Activated CD8-positive, alpha-beta T cell treated with anti-CD3 and anti-CD28 coated beads for 36 hours (primary cell): Measurements from ENCODE around the gene SLIRP. TPM values are rescaled to one million over a fixed set of nuclear protein-coding genes. Genes with fewer than 3 reads are reported as not detected.
"Not testable (repeated sequence)": the region's sequence is repeated elsewhere in the genome, so short reads cannot be mapped to it uniquely, and the experiment has no call there.

Source experiments
- ATAC-seq: fragments of 200-7000 bp; cut with Tn5 transposase; one replicate; pipeline ENCODE4 v1.10.0; 2021; ENCODE audit warnings: mild to moderate bottlenecking, moderate library complexity
- CTCF ChIA-PET: fragments of 350-600 bp; sonication (Branson Sonifier 250); formaldehyde crosslinking; loops from one replicate; lab custom pipeline; 2021; ENCODE audit warnings: antibody characterized with exemption; lab: Charles Lee
- POLR2A ChIA-PET: fragments of 350-600 bp; sonication (Branson Sonifier 250); formaldehyde crosslinking; loops from one replicate; lab custom pipeline; 2021; ENCODE audit warnings: antibody characterized with exemption; lab: Charles Lee
- DNase-seq: peaks from one replicate; pipeline ENCODE4 v3.0.0-alpha.2; 2020
- H3K27ac Mint-ChIP-seq: one replicate; pipeline ENCODE4 v1.8.0; 2021; ENCODE audit warnings: mild to moderate bottlenecking, mixed read lengths
- H3K27me3 Mint-ChIP-seq: one replicate; pipeline ENCODE4 v1.8.0; 2021; ENCODE audit warnings: mixed read lengths
- H3K36me3 Mint-ChIP-seq: one replicate; pipeline ENCODE4 v1.8.0; 2021; ENCODE audit warnings: low read depth, mixed read lengths
- H3K4me1 Mint-ChIP-seq: one replicate; pipeline ENCODE4 v1.8.0; 2021; ENCODE audit warnings: low read depth, mixed read lengths
- H3K4me3 Mint-ChIP-seq: one replicate; pipeline ENCODE4 v1.8.0; 2021; ENCODE audit warnings: mild to moderate bottlenecking, moderate library complexity, mixed read lengths
- H3K9me3 Mint-ChIP-seq: one replicate; pipeline ENCODE4 v1.8.0; 2021; ENCODE audit warnings: mixed read lengths
- CTCF ChIP-seq: fragments of 200-600 bp; IDR thresholded peaks from one replicate; pipeline ENCODE4 v1.8.0; 2022; ENCODE audit warnings: antibody characterized with exemption, mild to moderate bottlenecking
- intact Hi-C: fragments of 100-400 bp; cut with micrococcal nuclease; formaldehyde crosslinking; loops from one replicate; pipeline ENCODE4 v1.10.0; 2022
- total RNA-seq, 2 experiments: library from RNA; stranded (reverse); gene quantifications; one replicate each; pipeline ENCODE4 v1.2.3, GENCODE V29; 2021

SLIRP gene
- 100 to 1,000 TPM; 141 to 148 TPM for total RNA-seq

GRCh38 chr14:77707724-77708408 is at the start of gene SLIRP, which contains the start of gene ALKBH1:
Gene SLIRP (plus strand): TSS chr14:77708103. CDS start chr14:77708112, 9 bp downstream.
Gene ALKBH1 (minus strand): TSS chr14:77708023. CDS start chr14:77708004, 19 bp downstream.
- ATAC-seq, result peak; percentile 99
- Mint-ChIP-seq H3K36me3 (peaks cover 37% of the 10 kb centered on the region), H3K27me3 (no peaks in the 10 kb centered on the region), H3K9me3 (no peaks in the 10 kb centered on the region), H3K27ac (peak within 1 kb of the TSS; percentile 91), H3K4me3 (peak within 1 kb of the TSS; percentile 84), H3K4me1 (peaks cover 37% of the 10 kb centered on the region)
- intact Hi-C loops, result loop anchor here (5.0 kb wide), 1 partner anchor 251 kb away; the partner anchor contains the start of genes AHSA1 and VIPAS39
- peak; percentile 5 for TF ChIP-seq CTCF
- DNase-seq, result peak; percentile 91
- POLR2A ChIA-PET, result interaction anchor here (0.6 to 2.2 kb wide), 11 partner anchors 11 to 249 kb away, joined by 3 to 9 read pairs (median 4); no protein-coding TSS in a partner anchor
- CTCF ChIA-PET, result interaction anchor here (0.7 kb wide), 1 partner anchor 84 kb away, joined by 3 read pairs; no protein-coding TSS in a partner anchor

- H3K9me3 Mint-ChIP-seq, result no peaks in the 10 kb centered on the region
- ATAC-seq, result no peak
- no peak for TF ChIP-seq CTCF
- DNase-seq, result no peak
- ChIA-PET CTCF (no interaction called here), POLR2A (no interaction called here)
- H3K4me3 Mint-ChIP-seq, result no peak overlapping the region
- intact Hi-C loops, result no loop called here
- H3K27me3 Mint-ChIP-seq, result no peaks in the 10 kb centered on the region
- H3K27ac Mint-ChIP-seq, result no peak overlapping the region
- H3K4me1 Mint-ChIP-seq, result no peaks in the 10 kb centered on the region
- H3K36me3 Mint-ChIP-seq, result no peaks in the 10 kb centered on the region
These were observed 48.1 kb upstream of the SLIRP start for GRCh38 chr14:77659831-77660230.

- Mint-ChIP-seq H3K9me3 (no peaks in the 10 kb centered on the region), H3K36me3 (no peaks in the 10 kb centered on the region), H3K4me1 (no peaks in the 10 kb centered on the region), H3K4me3 (no peak overlapping the region), H3K27ac (no peak overlapping the region), H3K27me3 (no peaks in the 10 kb centered on the region)
- DNase-seq (no peak), ATAC-seq (no peak)
- intact Hi-C loops, result no loop called here
- TF ChIP-seq CTCF, result no peak
- CTCF ChIA-PET, result no interaction called here
- POLR2A ChIA-PET, result no interaction called here
These were observed 47.1 kb upstream of the SLIRP start for GRCh38 chr14:77660754-77661153.

GRCh38 chr14:77661562-77661961 is 46.3 kb upstream of the SLIRP start:
- H3K9me3 Mint-ChIP-seq, H3K27ac Mint-ChIP-seq, H3K4me1 Mint-ChIP-seq, DNase-seq, H3K27me3 Mint-ChIP-seq, H3K4me3 Mint-ChIP-seq, POLR2A ChIA-PET, H3K36me3 Mint-ChIP-seq, intact Hi-C loops, ATAC-seq, CTCF ChIA-PET: not testable (repeated sequence)

GRCh38 chr14:77663293-77663692 is 44.6 kb upstream of the SLIRP start:
- DNase-seq (no peak), ATAC-seq (no peak)
- TF ChIP-seq CTCF, result no peak
- Mint-ChIP-seq H3K27me3 (no peaks in the 10 kb centered on the region), H3K4me3 (no peak overlapping the region), H3K27ac (no peak overlapping the region), H3K36me3 (no peaks in the 10 kb centered on the region), H3K4me1 (no peaks in the 10 kb centered on the region), H3K9me3 (no peaks in the 10 kb centered on the region)
- CTCF ChIA-PET, result no interaction called here
- POLR2A ChIA-PET, result interaction anchor here (1.0 kb wide), 1 partner anchor 21 kb away, joined by 3 read pairs; no protein-coding TSS in a partner anchor
- intact Hi-C loops, result no loop called here
